Measurements from ENCODE around the gene LIMS2.

Gene LIMS2

GRCh38 chr2:127656569-127657231 is 18.6 kb downstream of the LIMS2 start:
- no peak for DNase-seq

GRCh38 chr2:127655209-127656073 is 19.9 kb downstream of the LIMS2 start:
- DNase-seq: no peak

GRCh38 chr2:127654838-127655175 is 20.5 kb downstream of the LIMS2 start:
- no peak for DNase-seq

GRCh38 chr2:127654084-127654837 is 21.1 kb downstream of the LIMS2 start:
- DNase-seq: no peak

- no peak for DNase-seq
These were observed 21.8 kb downstream of the LIMS2 start for GRCh38 chr2:127653421-127654083.

GRCh38 chr2:127652786-127653357 is 22.5 kb downstream of the LIMS2 start:
- DNase-seq: no peak

GRCh38 chr2:127651971-127652550 is 23.3 kb downstream of the LIMS2 start:
- DNase-seq: no peak

- no peak for DNase-seq
These were observed 23.9 kb downstream of the LIMS2 start for GRCh38 chr2:127651381-127651809.

- DNase-seq: no peak
These were observed 24.4 kb downstream of the LIMS2 start for GRCh38 chr2:127650785-127651380.

- no peak for DNase-seq
These were observed 25.1 kb downstream of the LIMS2 start for GRCh38 chr2:127650041-127650784.

- DNase-seq: peak; percentile 94
These were observed 25.7 kb downstream of the LIMS2 start for GRCh38 chr2:127649684-127650040.

- DNase-seq: no peak
These were observed 26.2 kb downstream of the LIMS2 start for GRCh38 chr2:127649100-127649611.

- DNase-seq: no peak
These were observed 27.0 kb downstream of the LIMS2 start for GRCh38 chr2:127648321-127648720.

- no peak for DNase-seq
These were observed 27.8 kb downstream of the LIMS2 start for GRCh38 chr2:127647242-127648190.

- peak; percentile 55 for DNase-seq
These were observed 28.7 kb downstream of the LIMS2 start for GRCh38 chr2:127646487-127647241.

GRCh38 chr2:127645395-127646291 is 29.7 kb downstream of the LIMS2 start, which contains the start of gene GPR17:
Gene GPR17, plus strand, starts transcription at chr2:127646153. Its CDS starts 4,583 bp downstream, at chr2:127650736.
- no peak for DNase-seq

- DNase-seq: no peak
These were observed 30.3 kb downstream of the LIMS2 start for GRCh38 chr2:127645026-127645394.
